Large intestine (tissue), 3 donors: Measurements from ENCODE around the gene CIP2A. TPM values are rescaled to one million over a fixed set of nuclear protein-coding genes. Genes with fewer than 3 reads are reported as not detected.

ENCODE experiments used
- DNase-seq, 2 donors: peaks; one replicate each; pipeline versions ENCODE4 v3.0.0 to v3.0.0-alpha.2; 2013
- H3K27ac ChIP-seq: one replicate; pipeline ENCODE4 v1.5.1; 2013; ENCODE audit warnings: low read length
- H3K27me3 ChIP-seq: 2 replicates; pipeline ENCODE4 v1.6.1; 2013; ENCODE audit warnings: low read length; ENCODE audit not compliant: control insufficient read depth, insufficient read depth
- H3K36me3 ChIP-seq: 2 replicates; pipeline ENCODE4 v1.6.1; 2013; ENCODE audit warnings: low read length; ENCODE audit not compliant: control insufficient read depth, insufficient read depth
- H3K4me1 ChIP-seq: one replicate; pipeline ENCODE4 v1.6.1; 2013; ENCODE audit warnings: low read length; ENCODE audit not compliant: control insufficient read depth, insufficient read depth
- H3K4me3 ChIP-seq: one replicate; pipeline ENCODE4 v1.5.1; 2013; ENCODE audit warnings: low read length
- H3K9me3 ChIP-seq: one replicate; pipeline ENCODE4 v1.6.1; 2013; ENCODE audit warnings: mild to moderate bottlenecking, low read depth, low read length, moderate library complexity; ENCODE audit not compliant: control insufficient read depth
- whole genome bisulfite sequencing: methylation state at CpG from one replicate; pipeline ENCODE4 v1.1.5; 2013; ENCODE audit warnings: low lambda C conversion rate; ENCODE audit not compliant: insufficient coverage; 5-methylcytosine and 5-hydroxymethylcytosine counted together
- polyA plus RNA-seq: library from polyadenylated mRNA; unstranded; fragments of 120-200 nt; gene quantifications from one replicate; pipeline ENCODE4 v1.2.1, GENCODE V29; 2013

Gene CIP2A
- polyA plus RNA-seq, 1 donor: 9.3 TPM

- Histone ChIP-seq H3K4me3 (no peak overlapping the region), H3K27ac (no peak overlapping the region), H3K4me1 (no peaks in the 10 kb centered on the region), H3K9me3 (no peaks in the 10 kb centered on the region), H3K27me3 (no peaks in the 10 kb centered on the region), H3K36me3 (no peaks in the 10 kb centered on the region)
- no CpG with 5 or more reads among the region's 1 CpG for WGBS
- no peak for DNase-seq
Observed at GRCh38 chr3:108500728-108501127, 88.5 kb downstream of the CIP2A start.

Other genes with a start within 250 kb of the CIP2A start
- gene MYH15, start 78.8 kb downstream of the CIP2A start, polyA plus RNA-seq: 1.0 TPM
- 13.9 TPM for gene DZIP3, start 284 bp upstream of the CIP2A start, polyA plus RNA-seq
- not detected for gene RETNLB, start 168.0 kb upstream of the CIP2A start, polyA plus RNA-seq
- 1.2 TPM for gene TRAT1, start 233.3 kb upstream of the CIP2A start, polyA plus RNA-seq